Daoy (cell line): ENCODE results near the gene TTC9B. TPM values are rescaled to one million over a fixed set of nuclear protein-coding genes. Genes with fewer than 3 reads are reported as not detected.
"Not testable (repeated sequence)": the region's sequence is repeated elsewhere in the genome, so short reads cannot be mapped to it uniquely, and the experiment has no call there.

Experiments used
- DNase-seq: peaks from one replicate; pipeline ENCODE4 v3.0.0-alpha.2; 2015; ENCODE audit warnings: low read depth
- total RNA-seq: library from RNA; depleted of rRNA; stranded (reverse); fragments of >200 nt; shearing (Covaris generic); gene quantifications from 2 replicates; pipeline ENCODE4 v1.2.3, GENCODE V29; 2014

The TTC9B gene
- total RNA-seq, 1 experiment from 2014 or later: not detected

GRCh38 chr19:40214936-40215335 lies 3.2 kb downstream of the TTC9B start:
- DNase-seq: no peak

DNA sequence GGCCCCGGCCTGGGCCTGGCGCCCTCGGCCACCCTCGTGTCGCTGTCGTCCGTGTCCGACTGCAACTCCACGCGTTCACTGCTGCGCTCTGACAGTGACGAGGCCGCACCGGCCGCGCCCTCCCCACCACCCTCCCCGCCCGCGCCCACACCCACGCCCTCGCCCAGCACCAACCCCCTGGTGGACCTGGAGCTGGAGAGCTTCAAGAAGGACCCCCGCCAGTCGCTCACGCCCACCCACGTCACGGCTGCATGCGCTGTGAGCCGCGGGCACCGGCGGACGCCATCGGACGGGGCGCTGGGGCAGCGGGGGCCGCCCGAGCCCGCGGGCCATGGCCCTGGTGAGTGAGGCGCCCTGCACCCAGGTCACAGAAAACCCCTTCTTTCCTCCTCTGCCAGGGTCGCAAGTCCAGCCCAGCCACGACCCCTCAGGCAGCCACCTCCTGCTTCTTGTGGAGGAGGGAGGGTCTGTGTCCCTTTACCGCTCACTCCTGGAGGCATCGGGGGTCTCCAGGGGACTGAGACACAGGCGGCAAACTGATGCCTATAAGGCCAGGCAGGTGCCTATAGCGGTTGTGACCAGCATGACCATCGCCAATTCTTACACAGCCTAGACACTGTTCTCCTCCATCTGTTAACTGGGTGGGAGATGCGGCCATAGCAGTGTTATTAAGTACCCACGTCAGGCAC lies 4.2 kb downstream of the TTC9B start:
- no peak for DNase-seq

GRCh38 chr19:40213251-40213829 lies 4.8 kb downstream of the TTC9B start:
- DNase-seq: no peak

DNA sequence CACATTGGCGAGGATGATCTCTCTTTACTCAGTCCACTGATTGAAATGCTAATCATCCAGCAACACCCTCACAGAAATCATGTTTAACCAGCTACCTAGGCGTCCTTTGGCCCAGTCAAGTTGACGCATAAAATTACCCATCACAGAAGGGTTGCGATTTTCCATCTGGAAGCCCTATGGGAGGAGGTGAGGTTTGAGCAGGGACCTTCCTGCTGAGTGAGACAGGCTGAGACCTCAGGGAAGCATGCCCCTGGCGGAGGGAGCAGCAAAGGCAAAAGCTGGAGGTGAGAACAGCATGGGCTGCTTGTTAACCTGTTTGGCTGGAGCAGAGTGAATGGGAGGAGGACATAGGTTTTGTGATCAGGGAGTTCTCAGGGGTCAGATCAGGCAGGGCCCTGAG lies 7.3 kb downstream of the TTC9B start:
- DNase-seq: no peak

DNA sequence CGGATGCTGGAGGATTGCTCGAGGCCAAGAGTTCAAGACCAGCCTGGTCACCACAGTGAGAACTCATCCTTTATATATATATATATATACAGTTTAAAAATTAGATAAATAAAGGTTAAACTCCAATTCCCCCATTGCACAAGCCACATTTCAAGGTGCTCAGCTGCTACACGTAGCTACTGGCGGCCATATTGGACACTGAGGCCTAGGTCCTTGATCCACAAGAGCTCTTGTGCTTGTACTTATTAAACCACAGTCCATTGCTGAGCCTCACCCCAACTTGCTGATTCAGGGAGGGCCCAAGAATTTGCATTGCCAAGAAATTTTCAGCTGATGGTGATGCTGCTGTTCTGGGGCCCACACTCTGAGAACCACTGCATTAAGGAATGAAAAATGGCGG lies 9.6 kb downstream of the TTC9B start:
- DNase-seq: no peak

DNA sequence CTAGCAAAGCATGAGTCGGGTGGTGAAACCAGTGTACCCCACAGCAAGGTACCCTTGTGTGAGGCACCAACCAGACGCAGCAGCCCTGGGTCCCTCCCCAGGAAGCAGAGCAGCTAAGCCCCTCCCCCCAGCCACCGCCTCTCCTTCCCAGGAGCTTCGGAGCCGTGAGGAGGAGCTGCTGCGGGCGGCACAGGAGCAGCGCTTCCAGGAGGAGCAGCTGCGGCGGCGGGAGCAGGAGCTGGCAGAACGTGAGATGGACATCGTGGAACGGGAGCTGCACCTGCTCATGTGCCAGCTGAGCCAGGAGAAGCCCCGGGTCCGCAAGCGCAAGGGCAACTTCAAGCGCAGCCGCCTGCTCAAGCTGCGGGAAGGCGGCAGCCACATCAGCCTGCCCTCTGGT lies 12.4 kb downstream of the TTC9B start:
- no peak for DNase-seq

DNA sequence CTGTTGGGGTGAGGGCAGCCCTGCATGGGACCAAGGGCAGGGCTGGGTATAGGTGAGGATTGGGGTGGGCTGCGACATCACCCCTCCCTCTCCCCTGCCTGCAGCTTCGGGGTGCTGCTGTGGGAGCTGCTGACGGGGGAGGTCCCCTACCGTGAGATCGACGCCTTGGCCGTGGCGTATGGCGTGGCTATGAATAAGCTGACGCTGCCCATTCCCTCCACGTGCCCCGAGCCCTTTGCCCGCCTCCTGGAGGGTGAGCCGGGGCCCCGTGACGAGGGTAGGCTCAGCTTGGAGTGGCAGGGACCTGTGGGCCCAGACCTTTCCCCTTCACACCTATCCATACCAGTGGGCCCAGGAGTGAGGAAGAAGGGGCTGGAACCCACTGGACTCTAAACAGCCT lies 13.8 kb downstream of the TTC9B start:
- no peak for DNase-seq

GRCh38 chr19:40200341-40201099 lies 17.7 kb downstream of the TTC9B start:
- DNase-seq: no peak

- no peak for DNase-seq
Measured at GRCh38 chr19:40198272-40198990, 19.8 kb downstream of the TTC9B start.

GRCh38 chr19:40193587-40193849 lies 24.7 kb downstream of the TTC9B start:
- no peak for DNase-seq

DNA sequence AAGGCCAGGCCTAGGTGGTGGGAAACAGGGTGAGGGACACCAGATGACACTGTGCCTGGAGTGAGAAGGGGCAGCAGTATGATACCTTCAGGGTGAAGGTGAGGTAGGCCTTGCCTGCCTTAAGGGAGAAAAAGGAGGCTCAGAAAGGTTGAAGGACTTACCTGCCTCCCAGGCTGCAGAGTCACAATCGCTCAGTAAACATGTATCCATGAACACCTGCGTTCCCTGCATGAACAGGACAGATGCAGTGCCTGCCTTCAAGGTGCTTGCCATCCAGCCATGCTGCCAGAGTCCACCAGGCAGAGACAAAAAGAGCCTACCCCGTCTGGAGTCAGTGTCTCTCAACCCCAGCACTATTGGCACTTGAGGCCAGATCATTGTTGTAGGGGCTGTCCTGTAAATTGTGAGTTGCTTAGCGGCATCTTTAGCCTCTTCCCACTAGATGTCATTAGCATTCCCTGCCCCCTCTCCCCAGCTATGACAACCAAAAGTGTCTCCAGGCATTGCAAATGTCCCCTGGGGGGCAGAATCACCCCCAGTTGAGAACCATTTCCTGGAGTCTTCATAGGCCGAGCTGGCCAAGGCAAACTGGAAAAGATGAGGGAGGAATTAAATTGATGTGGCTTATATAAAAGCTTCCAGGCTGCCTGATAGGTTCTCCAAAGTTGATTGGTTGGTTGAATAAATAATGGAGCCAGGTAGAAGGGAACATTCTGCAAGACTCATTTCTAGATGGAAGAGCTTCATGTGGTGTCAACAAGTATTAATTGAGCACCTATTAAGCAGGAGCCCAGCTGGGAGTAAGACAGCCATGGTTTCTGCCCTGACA lies 25.2 kb downstream of the TTC9B start:
- no peak for DNase-seq

- DNase-seq: peak; percentile 51
Measured at GRCh38 chr19:40191836-40192646, 26.1 kb downstream of the TTC9B start.

DNA sequence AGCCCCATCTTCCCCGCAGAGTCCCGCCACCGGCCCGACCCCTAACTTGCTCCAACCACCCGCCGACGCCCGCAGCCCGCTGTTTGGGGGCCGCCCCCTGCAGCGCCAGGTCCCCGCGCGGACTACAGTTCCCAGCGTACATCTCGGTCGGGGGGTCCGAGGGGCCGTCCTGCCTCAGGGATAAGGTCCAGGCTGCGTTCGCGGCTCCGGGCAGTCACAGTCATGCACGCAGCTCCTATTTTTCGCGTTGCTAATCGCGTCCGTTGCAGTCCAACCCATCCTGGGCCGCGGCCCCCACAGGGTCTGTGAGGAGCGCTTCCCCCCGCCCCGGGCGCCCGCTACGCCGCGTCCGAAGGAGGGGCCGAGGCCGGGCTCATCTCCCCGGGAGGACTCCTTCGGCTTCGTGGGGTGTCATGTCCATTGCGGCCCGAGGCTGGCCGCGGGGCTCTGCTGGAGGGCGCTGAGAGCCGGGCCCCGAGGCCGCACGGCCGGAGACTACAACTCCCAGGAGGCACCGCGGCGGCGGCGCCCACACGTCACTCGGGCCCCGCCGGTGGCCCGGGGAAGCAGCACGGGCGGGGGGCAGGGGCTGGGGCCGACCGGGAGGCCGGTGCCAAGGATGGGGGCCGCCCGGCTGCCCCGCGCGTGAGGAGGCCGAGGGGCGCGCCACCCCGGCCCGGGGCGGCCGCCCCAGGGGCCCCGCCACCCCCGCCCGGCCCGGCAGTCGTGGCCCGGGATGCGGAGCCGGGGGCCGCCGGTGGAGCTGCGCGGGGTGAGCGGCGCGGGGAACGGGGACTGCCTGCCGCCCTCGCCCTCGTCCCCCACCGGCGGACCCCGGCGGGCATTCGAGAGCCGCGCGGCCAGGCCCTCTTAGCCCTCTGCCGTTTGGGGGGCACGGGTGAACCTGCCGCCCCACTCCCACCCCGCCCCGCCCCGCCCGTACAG lies 27.0 kb downstream of the TTC9B start, which contains the start of gene MAP3K10:
Gene MAP3K10, plus strand, starts transcription at position 536 of the 945 bp plus-strand sequence. CDS start 606 bp downstream, outside the sequence.
- DNase-seq: peak; percentile 93

DNA sequence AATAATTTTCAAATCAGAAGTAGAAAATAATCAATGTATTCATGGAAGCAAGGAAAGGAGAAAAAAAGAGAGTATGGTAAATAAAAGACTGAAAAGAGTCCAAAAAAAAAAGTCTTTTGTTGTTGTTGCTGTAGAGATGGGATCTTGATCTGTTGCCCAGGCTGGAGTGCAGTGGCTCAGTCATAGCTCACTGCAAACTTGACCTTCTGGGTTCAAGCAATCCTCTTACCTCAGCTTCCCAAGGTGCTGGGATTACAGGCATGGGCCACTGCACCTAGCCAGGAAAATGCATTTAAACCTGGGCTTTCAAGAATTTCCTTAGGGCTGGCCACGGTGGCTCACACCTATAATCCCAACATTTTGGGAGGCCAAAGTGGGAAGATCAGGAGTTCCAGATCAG lies 33.9 kb downstream of the TTC9B start:
- DNase-seq: no peak

- DNase-seq: no peak
Measured at GRCh38 chr19:40178756-40179155, 39.4 kb downstream of the TTC9B start.

DNA sequence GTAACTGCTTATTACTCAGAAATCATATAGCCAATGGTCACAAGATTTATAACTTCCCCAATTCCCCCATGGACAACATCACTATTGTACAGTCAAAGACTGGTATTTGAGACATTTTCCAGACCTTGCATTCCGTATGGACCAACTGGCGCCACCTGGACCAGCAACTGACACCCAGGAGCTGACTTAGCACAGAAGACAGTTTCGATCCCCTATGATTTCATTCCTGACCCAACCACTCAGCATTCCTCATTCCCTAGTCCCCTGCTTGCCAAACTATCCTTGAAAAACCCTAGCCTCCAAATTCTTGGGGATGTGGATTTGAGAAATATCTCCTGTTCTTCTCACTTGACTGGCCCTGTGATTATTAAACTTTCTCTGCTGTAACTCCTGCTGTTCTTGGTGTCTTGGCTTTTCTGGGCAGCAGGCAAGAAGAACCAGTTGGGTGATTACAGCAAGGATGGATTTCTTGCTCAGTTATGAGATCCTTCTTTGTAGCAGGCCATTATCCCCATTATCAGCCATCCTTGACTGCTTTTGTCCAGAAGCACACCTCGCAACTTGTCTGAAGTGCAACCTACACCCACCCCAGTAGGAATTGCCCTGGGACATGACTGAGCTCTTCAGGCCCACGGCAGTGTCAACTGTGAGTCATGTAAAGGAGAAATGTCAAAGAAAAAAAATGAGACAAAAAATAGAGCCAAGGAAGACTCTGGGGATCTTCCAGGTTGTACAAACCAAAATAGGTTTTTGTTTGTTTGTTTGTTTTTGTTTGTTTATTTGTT lies 40.7 kb downstream of the TTC9B start:
- no peak for DNase-seq

GRCh38 chr19:40175820-40176219 lies 42.4 kb downstream of the TTC9B start:
- DNase-seq: no peak

- no peak for DNase-seq
Measured at GRCh38 chr19:40174092-40174491, 44.1 kb downstream of the TTC9B start.

DNA sequence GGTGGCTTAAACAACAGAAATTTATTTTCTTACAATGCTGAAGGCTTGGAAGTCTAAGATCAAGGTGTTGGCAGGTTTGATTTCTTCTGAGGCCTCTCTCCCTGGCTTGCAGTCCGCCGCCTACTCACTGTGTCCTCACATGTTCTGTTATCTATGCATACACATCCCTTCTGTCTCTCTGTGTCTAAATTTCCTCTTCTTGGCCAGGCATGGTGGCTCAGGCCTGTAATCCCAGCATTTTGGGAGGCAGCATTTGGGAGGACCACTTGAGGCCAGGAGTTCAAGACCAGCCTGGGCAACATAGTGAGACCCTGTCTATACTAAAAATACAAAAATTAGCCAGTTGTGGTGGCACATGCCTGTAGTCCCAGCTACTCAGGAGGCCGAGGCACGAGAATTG lies 46.9 kb downstream of the TTC9B start:
- DNase-seq: not testable (repeated sequence)
